ENCODE results near the gene DCLRE1C. TPM values are rescaled to one million over a fixed set of nuclear protein-coding genes. Genes with fewer than 3 reads are reported as not detected.

Gene DCLRE1C
- total and polyA plus RNA-seq, 2 donors (not counting 1 experiment from before 2014, with no cell fraction given), result 24.0 to 61.8 TPM

GRCh38 chr10:14891151-14891550 lies 62.7 kb downstream of the DCLRE1C start:
- CTCF ChIA-PET, result interaction anchor here (1.5 to 2.2 kb wide), 3 partner anchors 62 to 394 kb away, joined by 4 to 6 read pairs (median 5); partner anchors contain the start of gene DCLRE1C
- Mint-ChIP-seq H3K4me1 (no peaks in the 10 kb centered on the region), H3K27me3 (no peaks in the 10 kb centered on the region), H3K27ac (no peak overlapping the region), H3K4me3 (no peak overlapping the region), H3K9me3 (ENCODE audit: insufficient read depth) (no peaks in the 10 kb centered on the region)
- POLR2A ChIA-PET, result no interaction called here
- no peaks in the 10 kb centered on the region for H3K9me3 ChIP-seq (ENCODE audit: control extremely low read depth in 1 of 3, control insufficient read depth in 2 of 3, insufficient read depth in 1 of 3, low read length in 2 of 3)
- WGBS (ENCODE audit: insufficient coverage), result 92% methylated on average over 1 of the region's 1 CpG
- TF ChIP-seq EZH2 (IDR thresholded peaks at IDR 0.05; ENCODE audit: borderline replicate concordance, insufficient read depth, low read depth, low read length, poor library complexity, severe bottlenecking), result no peak
- TF ChIP-seq, protein P1, sequence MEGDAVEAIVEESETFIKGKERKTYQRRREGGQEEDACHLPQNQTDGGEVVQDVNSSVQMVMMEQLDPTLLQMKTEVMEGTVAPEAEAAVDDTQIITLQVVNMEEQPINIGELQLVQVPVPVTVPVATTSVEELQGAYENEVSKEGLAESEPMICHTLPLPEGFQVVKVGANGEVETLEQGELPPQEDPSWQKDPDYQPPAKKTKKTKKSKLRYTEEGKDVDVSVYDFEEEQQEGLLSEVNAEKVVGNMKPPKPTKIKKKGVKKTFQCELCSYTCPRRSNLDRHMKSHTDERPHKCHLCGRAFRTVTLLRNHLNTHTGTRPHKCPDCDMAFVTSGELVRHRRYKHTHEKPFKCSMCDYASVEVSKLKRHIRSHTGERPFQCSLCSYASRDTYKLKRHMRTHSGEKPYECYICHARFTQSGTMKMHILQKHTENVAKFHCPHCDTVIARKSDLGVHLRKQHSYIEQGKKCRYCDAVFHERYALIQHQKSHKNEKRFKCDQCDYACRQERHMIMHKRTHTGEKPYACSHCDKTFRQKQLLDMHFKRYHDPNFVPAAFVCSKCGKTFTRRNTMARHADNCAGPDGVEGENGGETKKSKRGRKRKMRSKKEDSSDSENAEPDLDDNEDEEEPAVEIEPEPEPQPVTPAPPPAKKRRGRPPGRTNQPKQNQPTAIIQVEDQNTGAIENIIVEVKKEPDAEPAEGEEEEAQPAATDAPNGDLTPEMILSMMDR (IDR thresholded peaks at IDR 0.05), result no peak
- no peaks in the 10 kb centered on the region for H4K20me1 ChIP-seq (ENCODE audit: control insufficient read depth, insufficient read depth, low read length, poor library complexity, severe bottlenecking)
- no peak overlapping the region for H3K4me2 ChIP-seq (replicated peaks; ENCODE audit: low read depth, low read length, poor library complexity, severe bottlenecking)
- intact Hi-C loops (cut with micrococcal nuclease), result no loop called here
- no peaks in the 10 kb centered on the region for H3K36me3 ChIP-seq (replicated peaks in 1 of 2; ENCODE audit: control extremely low read depth in 1 of 2, control insufficient read depth in 1 of 2, extremely low read depth in 1 of 2, insufficient read depth in 2 of 2, low read length in 1 of 2)
- no peak for DNase-seq
- H3K4me3 ChIP-seq (ENCODE audit: control extremely low read depth in 1 of 5, extremely low read depth in 1 of 5, insufficient read depth in 1 of 5, low read depth in 2 of 5, low read length in 4 of 5), result no peak overlapping the region
- no peaks in the 10 kb centered on the region for H3K27me3 ChIP-seq (replicated peaks in 1 of 4; ENCODE audit: control extremely low read depth in 1 of 4, control insufficient read depth in 3 of 4, insufficient read depth in 4 of 4, low read length in 3 of 4)
- H3K79me2 ChIP-seq (ENCODE audit: control insufficient read depth, insufficient read depth, low read length), result peaks cover 14% of the 10 kb centered on the region
- ATAC-seq (ENCODE audit: low read depth), result no peak
- no peak overlapping the region for H3K9ac ChIP-seq (ENCODE audit: low read length)
- no peaks in the 10 kb centered on the region for H3K4me1 ChIP-seq (ENCODE audit: control insufficient read depth in 2 of 2, insufficient read depth in 2 of 2, low read length in 2 of 2)
- no peak overlapping the region for H2AFZ ChIP-seq (ENCODE audit: insufficient read depth, low read depth, low read length, poor library complexity, severe bottlenecking)
- no peak overlapping the region for H3K27ac ChIP-seq (ENCODE audit: low read length in 2 of 2)

- Histone ChIP-seq H2AFZ (ENCODE audit: insufficient read depth, low read depth, low read length, poor library complexity, severe bottlenecking) (no peak overlapping the region), H3K9me3 (ENCODE audit: control extremely low read depth in 1 of 3, control insufficient read depth in 2 of 3, insufficient read depth in 1 of 3, low read length in 2 of 3) (no peaks in the 10 kb centered on the region), H4K20me1 (ENCODE audit: control insufficient read depth, insufficient read depth, low read length, poor library complexity, severe bottlenecking) (no peaks in the 10 kb centered on the region), H3K4me2 (replicated peaks; ENCODE audit: low read depth, low read length, poor library complexity, severe bottlenecking) (no peak overlapping the region), H3K27ac (ENCODE audit: low read length in 2 of 2) (no peak overlapping the region), H3K27me3 (replicated peaks in 1 of 4; ENCODE audit: control extremely low read depth in 1 of 4, control insufficient read depth in 3 of 4, insufficient read depth in 4 of 4, low read length in 3 of 4) (no peaks in the 10 kb centered on the region), H3K4me3 (ENCODE audit: control extremely low read depth in 1 of 5, extremely low read depth in 1 of 5, insufficient read depth in 1 of 5, low read depth in 2 of 5, low read length in 4 of 5) (no peak overlapping the region), H3K79me2 (ENCODE audit: control insufficient read depth, insufficient read depth, low read length) (peaks cover 15% of the 10 kb centered on the region), H3K4me1 (ENCODE audit: control insufficient read depth in 2 of 2, insufficient read depth in 2 of 2, low read length in 2 of 2) (no peaks in the 10 kb centered on the region), H3K9ac (ENCODE audit: low read length) (no peak overlapping the region), H3K36me3 (replicated peaks in 1 of 2; ENCODE audit: control extremely low read depth in 1 of 2, control insufficient read depth in 1 of 2, extremely low read depth in 1 of 2, insufficient read depth in 2 of 2, low read length in 1 of 2) (no peaks in the 10 kb centered on the region)
- no peaks in the 10 kb centered on the region for H3K4me1 Mint-ChIP-seq
- ChIA-PET CTCF (interaction anchor here (1.0 to 2.2 kb wide), 8 partner anchors 13 to 390 kb away, joined by 3 to 7 read pairs (median 4); partner anchors contain the start of gene DCLRE1C), POLR2A (no interaction called here)
- ATAC-seq (ENCODE audit: low read depth), result no peak
- no peaks in the 10 kb centered on the region for H3K9me3 Mint-ChIP-seq (ENCODE audit: insufficient read depth)
- peak; percentile 16 for DNase-seq
- WGBS (ENCODE audit: insufficient coverage), result no CpG with 5 or more reads among the region's 2 CpGs
- no peaks in the 10 kb centered on the region for H3K27me3 Mint-ChIP-seq
- no peak overlapping the region for H3K4me3 Mint-ChIP-seq
- intact Hi-C loops (cut with micrococcal nuclease), result no loop called here
- no peak overlapping the region for H3K27ac Mint-ChIP-seq
- TF ChIP-seq, protein P1 (IDR thresholded peaks at IDR 0.05), result peak; percentile 55
- no peak for TF ChIP-seq EZH2 (IDR thresholded peaks at IDR 0.05; ENCODE audit: borderline replicate concordance, insufficient read depth, low read depth, low read length, poor library complexity, severe bottlenecking)
Measured at GRCh38 chr10:14889318-14889717, 64.6 kb downstream of the DCLRE1C start.

Measured in B cell (primary cell).